Retinal pigment epithelial cell (primary cell): ENCODE measurements around the gene KLHL22.
"Not testable (repeated sequence)": the region's sequence is repeated elsewhere in the genome, so short reads cannot be mapped to it uniquely, and the experiment has no call there.

Experiments used
- DNase-seq: peaks from one replicate; pipeline ENCODE4 v3.0.0-alpha.2; 2010; ENCODE audit warnings: low read depth
- H3K4me3 ChIP-seq: 2 replicates; pipeline ENCODE4 v1.5.1; 2011; ENCODE audit warnings: mild to moderate bottlenecking, low read length, control low read depth, moderate library complexity
- TF ChIP-seq, protein P1 (sequence below): conservative IDR thresholded peaks from 2 replicates; pipeline ENCODE4 v1.5.1; 2011; ENCODE audit warnings: low read depth, low read length, control low read depth, inconsistent platforms

The KLHL22 gene

DNA sequence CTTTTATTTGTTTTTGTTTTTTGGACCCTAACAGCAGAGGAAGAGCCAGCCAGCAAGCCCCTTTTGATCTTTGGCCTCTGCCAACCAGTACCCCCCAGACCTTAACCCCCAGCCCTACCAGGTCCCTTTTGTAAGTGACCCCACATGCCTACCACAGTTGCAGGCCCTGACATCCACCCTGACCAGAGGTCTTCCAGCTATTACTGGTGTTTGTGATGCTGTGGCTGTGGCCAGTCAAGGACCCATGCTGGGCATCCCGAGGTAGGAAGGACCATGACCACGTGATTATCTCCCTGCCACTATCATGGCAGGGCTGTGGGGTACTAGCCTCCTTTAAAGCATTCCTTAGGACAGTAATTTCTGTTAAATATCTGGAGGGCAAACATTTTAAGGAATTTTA is 20.8 kb upstream of the KLHL22 start:
- TF ChIP-seq, protein P1, sequence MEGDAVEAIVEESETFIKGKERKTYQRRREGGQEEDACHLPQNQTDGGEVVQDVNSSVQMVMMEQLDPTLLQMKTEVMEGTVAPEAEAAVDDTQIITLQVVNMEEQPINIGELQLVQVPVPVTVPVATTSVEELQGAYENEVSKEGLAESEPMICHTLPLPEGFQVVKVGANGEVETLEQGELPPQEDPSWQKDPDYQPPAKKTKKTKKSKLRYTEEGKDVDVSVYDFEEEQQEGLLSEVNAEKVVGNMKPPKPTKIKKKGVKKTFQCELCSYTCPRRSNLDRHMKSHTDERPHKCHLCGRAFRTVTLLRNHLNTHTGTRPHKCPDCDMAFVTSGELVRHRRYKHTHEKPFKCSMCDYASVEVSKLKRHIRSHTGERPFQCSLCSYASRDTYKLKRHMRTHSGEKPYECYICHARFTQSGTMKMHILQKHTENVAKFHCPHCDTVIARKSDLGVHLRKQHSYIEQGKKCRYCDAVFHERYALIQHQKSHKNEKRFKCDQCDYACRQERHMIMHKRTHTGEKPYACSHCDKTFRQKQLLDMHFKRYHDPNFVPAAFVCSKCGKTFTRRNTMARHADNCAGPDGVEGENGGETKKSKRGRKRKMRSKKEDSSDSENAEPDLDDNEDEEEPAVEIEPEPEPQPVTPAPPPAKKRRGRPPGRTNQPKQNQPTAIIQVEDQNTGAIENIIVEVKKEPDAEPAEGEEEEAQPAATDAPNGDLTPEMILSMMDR = no peak
- no peak overlapping the region for H3K4me3 ChIP-seq
- DNase-seq = no peak

DNA sequence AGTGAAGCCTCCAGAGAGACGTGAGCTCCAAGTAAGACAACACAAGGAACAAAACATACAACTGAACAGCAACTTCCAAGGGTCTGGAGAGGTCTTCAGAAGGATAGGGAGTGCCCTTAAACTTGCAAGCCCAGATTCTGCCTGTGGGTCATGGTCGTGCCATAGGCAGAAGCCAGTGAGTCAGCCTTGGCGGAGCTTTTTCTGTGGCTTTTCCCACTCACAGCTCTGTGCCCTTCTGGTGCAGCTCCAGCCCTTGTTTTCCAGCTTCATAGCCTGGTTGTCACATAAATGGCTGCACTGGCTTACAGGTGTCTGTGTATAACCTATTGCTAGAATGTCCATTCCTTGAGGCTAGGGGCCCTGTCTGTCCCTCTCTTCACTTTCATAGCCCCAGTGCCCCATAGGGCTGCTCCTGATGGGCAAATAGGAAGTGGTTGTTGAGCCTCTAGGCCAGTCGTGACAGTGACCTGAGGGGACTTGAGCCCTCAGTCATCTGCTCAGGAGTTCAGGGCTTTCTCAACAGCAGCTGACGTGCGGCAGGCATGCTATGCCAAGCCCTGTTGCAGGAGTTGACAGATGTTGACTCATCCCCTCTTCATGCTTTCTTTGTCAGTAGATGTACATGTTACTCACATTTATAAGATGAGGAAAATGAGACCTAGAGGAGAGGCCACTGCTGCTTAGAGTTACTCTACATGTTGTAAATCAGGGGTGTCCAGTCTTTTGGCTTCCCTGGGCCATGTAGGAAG is 19.2 kb upstream of the KLHL22 start:
- TF ChIP-seq, protein P1 = no peak
- no peak overlapping the region for H3K4me3 ChIP-seq
- DNase-seq = no peak

DNA sequence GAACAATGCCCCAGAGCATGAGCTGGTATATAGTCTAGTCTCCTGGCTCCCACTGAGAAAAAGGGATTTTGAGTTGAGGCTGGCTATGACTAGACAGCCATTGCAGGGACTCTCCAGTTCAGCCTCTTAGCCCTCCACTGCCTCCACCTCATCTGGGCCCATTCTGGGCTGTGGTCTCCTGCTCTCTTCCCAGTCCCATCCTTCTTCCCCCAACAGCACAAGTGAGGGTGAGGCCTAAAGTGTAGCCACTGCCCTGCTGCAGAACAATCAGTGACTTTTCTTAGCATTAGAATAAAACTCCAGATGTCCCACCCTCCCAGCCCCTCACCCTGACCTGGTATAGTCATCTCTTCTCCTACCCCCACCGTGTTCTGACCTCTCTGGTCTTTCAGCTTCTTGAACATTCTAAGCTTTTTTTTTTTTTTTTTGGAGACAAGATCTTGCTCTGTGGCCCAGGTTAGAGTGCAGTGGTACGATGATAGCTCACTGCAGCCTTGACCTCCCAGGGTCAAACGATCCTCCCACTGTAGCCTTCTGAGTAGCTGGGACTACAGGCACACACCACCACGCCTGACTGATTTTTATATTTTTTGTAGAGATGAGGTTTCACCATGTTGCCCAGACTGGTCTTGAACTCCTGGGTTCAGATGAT is 16.1 kb upstream of the KLHL22 start:
- H3K4me3 ChIP-seq = no peak overlapping the region
- no peak for DNase-seq
- TF ChIP-seq, protein P1 = no peak

DNA sequence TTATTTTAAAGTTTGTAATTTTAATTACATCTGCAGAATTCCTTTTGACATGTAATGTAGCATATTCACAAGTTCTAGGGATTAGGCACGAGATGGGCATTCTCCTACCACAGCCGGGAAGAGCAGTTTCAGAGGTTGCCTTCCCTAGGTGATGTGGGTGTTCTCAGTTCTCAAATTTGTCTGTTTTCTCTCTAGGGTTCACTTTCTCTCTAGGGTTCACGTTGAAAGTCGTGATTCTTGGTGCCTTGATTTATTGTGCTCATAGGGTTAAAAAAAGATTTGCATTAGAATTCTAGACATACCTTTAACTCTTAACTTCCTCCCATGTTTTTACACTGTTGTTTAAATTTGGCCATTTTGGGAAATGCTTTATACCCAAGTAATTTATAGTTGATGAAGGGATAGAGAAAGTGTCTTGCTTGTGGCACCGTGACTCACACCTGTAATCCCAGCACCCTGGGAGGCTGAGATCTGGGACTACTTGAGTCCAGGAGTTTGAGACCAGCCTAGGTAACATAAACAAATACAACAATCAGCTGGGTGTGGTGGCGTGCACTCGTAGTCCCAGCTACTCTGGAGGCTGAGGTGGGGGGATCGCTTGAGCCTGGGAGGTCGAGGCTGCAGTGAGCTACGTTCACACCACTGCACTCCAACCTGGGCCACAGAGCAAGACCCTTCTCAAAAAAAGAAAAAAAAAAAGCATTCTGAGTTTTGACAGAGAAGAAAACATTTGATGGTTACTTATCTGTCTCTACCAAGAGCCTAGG is 15.4 kb upstream of the KLHL22 start:
- no peak for DNase-seq
- TF ChIP-seq, protein P1 = no peak
- H3K4me3 ChIP-seq = no peak overlapping the region

DNA sequence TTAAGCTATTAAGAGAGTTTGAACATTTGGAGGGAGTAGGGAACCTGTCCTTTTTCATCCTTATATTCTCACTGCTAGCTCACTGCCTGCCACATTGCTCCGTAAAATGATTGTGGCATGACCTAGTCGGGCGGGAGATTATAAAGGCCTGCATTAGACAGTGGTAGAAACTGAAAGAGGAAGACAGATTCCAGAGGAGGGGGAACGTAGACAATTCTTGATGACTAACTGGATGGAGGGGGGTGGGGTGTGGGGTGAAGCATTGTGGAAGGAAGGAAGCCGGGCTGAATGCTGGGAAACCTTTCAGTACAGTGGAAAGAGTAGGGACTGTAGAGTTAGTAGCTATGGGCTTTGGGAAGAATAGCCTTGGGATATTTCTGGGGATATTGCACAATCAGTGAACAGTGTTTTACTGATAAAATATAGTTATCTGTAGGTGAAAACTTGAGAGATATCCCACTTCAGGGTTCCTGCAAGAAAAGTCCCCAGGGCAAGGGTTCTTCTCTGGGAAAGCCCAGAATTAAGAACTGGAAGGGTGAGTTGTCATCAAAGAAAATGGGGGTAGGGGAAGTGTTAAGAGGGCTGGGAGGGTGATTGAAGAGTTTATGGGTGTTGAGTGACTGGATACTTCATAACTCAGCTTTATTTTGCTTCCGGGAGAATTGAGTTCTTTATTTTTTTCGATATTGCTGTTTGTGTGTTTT is 13.9 kb upstream of the KLHL22 start:
- peak overlapping the region; percentile 90 for H3K4me3 ChIP-seq
- TF ChIP-seq, protein P1 = no peak
- DNase-seq = peak; percentile 84

DNA sequence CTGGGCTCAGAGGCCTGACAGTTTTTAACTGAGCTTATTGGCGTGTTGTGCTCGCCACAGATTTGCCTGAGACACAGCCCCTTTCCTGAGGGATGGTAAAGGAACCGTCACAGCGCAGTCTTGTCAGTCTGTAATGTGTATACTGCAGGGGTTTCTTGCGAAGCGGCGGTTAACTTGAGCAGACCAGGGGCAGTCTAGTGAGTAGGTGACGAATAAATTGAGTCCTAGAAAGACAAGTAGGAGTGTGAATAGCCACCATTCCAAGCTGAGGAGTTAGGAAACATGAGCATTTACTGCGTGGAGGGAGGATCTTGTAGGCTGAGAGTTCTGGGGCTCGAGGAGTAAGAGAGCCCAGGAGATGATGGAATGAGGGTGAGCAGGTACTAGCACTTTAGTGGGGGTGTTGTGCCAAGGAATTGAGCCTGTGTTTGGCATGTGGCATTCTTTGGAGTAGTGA is 13.2 kb upstream of the KLHL22 start:
- no peak for DNase-seq
- peak overlapping the region; percentile 90 for H3K4me3 ChIP-seq
- TF ChIP-seq, protein P1 = no peak

DNA sequence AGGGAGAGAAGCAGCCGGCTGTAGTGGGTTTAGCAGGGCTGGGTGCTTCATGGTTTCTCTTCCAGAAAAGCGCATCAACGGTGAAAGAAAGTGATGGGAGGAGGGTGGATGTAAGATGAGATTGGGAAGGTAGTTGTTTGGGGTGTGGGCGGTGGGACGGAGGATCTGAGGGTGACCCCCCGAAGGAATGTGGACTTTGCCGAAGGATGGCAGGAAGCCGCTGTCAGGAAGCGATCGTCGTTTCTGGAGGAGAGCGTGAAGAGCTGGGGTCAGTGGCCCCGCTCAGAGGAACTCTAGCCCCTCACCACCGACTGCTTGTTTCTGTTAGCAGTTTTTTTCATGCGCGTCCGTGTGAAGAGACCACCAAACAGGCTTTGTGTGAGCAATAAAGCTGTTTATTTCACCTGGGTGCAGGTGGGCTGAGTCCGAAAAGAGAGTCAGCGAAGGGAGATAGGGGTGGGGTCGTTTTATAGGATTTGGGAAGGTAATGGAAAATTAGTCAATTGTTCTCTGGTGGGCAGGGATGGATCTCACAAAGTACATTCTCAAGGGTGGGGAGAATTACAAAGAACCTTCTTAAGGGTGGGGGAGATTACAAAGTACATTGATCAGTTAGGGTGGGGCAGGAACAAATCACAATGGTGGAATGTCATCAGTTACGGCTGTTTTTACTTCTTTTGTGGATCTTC is 12.6 kb upstream of the KLHL22 start:
- not testable (repeated sequence) for DNase-seq
- H3K4me3 ChIP-seq = peak overlapping the region; percentile 90
